Esophagus squamous epithelium (tissue), 4 donors: ENCODE data around the gene COL27A1.

ENCODE experiments used
- CTCF ChIP-seq, 6 experiments: fragments of 450-650 bp in 4 of 6; fragments of 200-600 bp in 2 of 6; sonication (generic) in 2 of 6; IDR thresholded peaks; one replicate each; pipeline ENCODE4 v1.5.1; 2016 to 2019; ENCODE audit warnings: antibody characterized with exemption in 6 of 6, mild to moderate bottlenecking in 4 of 6, moderate library complexity in 4 of 6
- POLR2A ChIP-seq, 4 donors: fragments of 450-650 bp; IDR thresholded peaks; one replicate each; pipeline ENCODE4 v1.6.1; 2017; ENCODE audit warnings: antibody characterized with exemption in 4 of 4, mild to moderate bottlenecking in 4 of 4, moderate library complexity in 3 of 4

- TF ChIP-seq CTCF (IDR thresholded peaks at IDR 0.05): no peak
- TF ChIP-seq POLR2A (IDR thresholded peaks at IDR 0.05): no peak
Observed at GRCh38 chr9:114220061-114220541, 64.8 kb downstream of the COL27A1 start.
